HG03103 (cell line): Measurements from ENCODE around the gene LPIN1.
"Not testable (repeated sequence)": the region's sequence is repeated elsewhere in the genome, so short reads cannot be mapped to it uniquely, and the experiment has no call there.

Source experiments
- ATAC-seq: cut with Tn5 transposase; IDR thresholded peaks from one replicate; pipeline ENCODE4 v1.9.1; 2021; ENCODE audit warnings: low read depth; ENCODE audit not compliant: unreplicated experiment

The LPIN1 gene

GRCh38 chr2:11715987-11716652, 30.3 kb upstream of the LPIN1 start:
- no peak for ATAC-seq

- ATAC-seq: no peak
Observed at GRCh38 chr2:11716689-11717321, 29.6 kb upstream of the LPIN1 start.

DNA sequence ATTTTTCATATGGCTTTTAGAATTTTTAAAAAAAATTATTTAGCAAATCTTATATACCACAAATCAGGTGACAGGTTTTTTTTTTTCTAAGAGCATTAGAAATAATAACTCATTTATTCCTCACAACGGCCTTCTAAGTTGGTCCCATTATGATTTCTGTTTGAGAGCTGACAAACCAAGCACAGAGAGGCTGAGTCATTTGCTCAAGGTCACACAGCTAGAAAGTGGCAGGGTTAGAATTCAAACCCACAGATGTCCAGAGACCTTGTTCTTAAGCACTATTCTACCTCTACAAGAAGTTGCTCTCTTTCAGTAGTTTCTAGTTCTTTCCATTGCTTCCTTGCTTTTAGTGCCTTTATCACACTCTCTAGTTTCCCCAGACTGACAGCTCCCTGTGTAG, 28.8 kb upstream of the LPIN1 start:
- ATAC-seq: no peak

DNA sequence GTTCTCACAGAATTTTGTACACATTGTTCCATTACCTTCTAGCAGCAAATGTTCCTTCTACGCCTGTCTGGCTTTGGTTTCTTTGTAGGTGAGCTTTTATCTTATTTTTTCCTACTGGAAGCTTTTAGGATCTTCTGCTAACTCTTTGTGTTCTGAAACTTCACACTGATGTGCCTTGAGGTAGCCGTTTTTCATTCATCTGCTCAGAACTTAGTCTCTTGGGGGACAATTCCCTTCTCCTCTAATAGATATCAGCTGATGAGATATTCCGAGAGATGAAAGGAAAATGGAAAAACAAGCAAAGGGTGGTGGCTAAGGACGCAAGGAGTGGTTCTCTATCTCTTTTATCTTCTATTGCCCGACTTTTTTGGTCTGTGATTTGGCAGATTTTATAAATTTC, 27.8 kb upstream of the LPIN1 start:
- no peak for ATAC-seq

DNA sequence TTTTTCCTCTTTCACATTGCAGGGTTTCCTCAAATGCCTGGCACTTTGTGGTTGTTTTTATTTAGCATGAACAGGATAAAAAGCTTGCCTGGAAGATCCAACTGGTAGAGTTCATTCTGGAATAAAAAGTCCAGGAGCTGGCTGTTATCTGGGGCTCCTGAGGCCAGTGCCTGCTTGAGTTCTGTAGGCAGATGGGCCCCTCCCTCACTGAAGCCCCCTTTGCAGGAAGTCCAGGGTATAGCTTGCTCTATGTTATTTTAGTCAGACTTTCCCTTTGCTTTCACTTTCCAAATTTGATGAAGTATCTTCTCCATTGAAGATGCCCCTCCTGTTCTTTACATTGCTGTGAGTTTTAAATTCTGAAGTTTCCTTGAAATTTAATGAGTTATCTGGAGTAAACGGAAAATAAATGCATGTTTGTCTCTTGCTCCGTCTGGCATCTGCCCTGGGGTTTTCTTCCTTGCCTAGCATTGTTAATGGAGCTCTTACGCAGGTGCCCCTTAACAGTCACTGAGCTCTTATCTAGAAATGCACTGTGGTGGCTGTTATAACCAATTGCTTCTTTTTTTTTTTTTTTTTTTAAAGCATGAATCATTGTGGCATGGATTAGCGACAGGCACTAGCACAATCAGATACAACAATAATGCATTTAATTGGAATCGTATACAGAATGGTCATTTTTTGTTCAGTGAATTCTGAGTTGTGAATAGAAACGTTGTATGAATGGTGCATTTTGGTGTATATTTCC, 27.0 kb upstream of the LPIN1 start:
- no peak for ATAC-seq

- no peak for ATAC-seq
Observed at GRCh38 chr2:11720752-11721151, 25.7 kb upstream of the LPIN1 start.

- ATAC-seq: no peak
Observed at GRCh38 chr2:11722292-11723060, 24.0 kb upstream of the LPIN1 start.

DNA sequence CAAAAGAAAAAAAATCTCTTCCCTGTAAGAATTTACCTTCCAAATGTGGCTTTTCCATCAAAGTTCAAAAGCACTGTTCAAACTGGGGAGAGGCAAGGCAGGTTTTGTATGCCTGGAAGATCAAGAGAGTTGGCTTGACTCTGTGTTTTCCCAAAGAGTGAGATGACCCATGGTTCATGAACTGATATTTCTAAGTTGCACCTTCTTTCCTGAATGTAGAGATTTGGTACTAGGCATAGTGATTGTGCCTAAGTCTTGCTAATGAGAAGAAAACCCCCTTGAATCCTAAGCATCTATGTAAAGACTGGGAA, 23.4 kb upstream of the LPIN1 start:
- ATAC-seq: no peak

DNA sequence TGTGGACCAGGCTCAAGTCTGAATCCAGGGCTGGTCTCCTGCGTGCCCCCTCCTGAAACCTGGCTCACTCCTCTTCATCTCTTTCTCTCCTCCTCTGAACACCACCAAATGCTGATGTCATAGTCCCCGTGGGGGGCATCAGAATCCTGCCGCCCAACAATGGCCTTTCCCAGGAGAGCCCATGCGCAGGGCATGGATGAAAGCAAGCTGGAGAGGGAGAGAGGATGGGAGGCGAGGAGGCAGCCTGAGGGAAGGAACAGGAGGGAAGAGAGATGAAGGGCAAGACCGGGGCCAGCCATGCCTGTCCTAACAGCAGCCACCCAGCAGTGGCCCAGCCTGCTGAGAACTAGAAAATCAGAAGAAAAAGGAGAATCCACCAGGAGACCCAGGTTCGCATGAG, 22.3 kb upstream of the LPIN1 start:
- no peak for ATAC-seq

DNA sequence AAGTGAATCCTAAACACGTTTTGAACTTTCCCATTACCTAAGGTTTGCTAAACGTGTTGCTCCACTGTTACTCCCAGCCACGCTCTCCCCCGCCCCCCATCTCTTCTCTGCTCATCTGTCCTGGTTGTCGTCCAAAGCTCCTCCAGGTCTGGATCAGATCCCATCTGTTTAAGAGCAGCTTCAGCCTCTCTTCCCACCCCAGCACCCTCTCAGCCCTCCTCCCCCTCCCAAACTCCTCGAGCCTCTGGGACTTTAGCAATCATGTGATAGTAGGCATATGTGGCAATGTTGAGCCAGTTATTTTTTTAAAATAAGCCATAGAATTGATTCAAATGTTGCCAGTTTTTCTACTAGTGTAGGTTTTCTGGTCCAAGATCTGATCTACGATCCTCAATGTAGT, 20.0 kb upstream of the LPIN1 start:
- no peak for ATAC-seq

DNA sequence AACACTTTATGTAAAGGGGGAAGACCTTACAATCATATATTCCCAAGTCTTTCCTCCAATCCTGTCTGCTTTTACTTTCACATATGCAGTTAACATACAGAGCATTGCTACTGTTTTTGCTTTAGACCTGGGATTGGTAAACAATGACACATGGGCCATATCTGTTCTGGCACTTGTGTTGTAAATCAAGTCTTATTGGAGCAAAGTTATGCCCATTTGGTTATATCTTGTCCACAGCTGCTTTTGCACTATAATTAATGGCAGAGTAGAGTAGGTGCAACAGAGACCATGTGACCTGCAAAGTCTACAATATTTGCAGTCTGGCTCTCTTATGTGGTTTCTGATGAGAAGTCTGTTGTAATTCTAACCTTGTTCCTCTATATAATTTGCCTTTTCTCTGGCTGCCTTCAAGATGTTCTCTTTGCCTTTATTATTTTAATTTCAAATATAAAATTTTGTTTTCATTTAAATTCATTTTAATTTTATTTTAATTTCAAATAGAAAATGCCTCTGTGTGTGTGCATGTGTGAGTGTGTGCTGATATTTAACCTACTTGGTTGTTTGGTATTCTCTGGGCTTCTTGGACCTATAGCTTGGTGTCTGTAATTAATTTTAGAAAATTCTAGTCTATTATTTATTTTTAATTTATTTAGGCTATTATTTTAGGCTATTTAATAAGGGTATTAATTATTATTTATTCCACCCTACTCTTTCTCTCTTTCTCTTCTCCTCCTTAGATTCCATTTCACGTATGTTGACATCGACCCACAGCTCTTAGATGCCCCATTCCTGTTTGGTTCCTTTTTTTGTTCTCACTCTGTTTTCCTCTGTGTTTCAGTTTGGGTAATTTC, 16.8 kb upstream of the LPIN1 start:
- no peak for ATAC-seq

GRCh38 chr2:11731214-11731984, 15.0 kb upstream of the LPIN1 start:
- ATAC-seq: not testable (repeated sequence)

- no peak for ATAC-seq
Observed at GRCh38 chr2:11732587-11732986, 13.8 kb upstream of the LPIN1 start.

DNA sequence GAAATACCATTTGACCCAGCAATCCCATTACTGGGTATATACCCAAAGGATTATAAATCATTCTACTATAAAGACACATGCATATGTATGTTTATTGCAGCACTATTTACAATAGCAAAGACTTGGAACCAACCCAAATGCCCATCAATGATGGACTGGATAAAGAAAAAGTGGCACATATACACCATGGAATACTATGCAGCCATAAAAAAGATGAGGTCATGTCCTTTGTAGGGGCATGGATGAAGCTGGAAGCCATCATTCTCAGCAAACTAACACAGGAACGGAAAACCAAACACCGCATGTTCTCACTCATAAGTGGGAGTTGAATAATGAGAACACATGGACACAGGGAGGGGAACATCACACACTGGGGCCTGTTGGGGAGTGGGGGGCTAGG, 8.6 kb upstream of the LPIN1 start:
- ATAC-seq: not testable (repeated sequence)

- ATAC-seq: no peak
Observed at GRCh38 chr2:11738589-11739436, 7.6 kb upstream of the LPIN1 start.

- ATAC-seq: no peak
Observed at GRCh38 chr2:11740723-11741122, 5.7 kb upstream of the LPIN1 start.

- no peak for ATAC-seq
Observed at GRCh38 chr2:11742317-11742701, 4.1 kb upstream of the LPIN1 start.

- ATAC-seq: no peak
Observed at GRCh38 chr2:11742702-11743357, 3.6 kb upstream of the LPIN1 start.
